HG03558 (cell line): ENCODE data around the gene CFAP73.
"Not testable (repeated sequence)": the region's sequence is repeated elsewhere in the genome, so short reads cannot be mapped to it uniquely, and the experiment has no call there.

Source experiments
- ATAC-seq: cut with Tn5 transposase; IDR thresholded peaks from one replicate; pipeline ENCODE4 v1.9.1; 2021; ENCODE audit warnings: moderate number of reproducible peaks; ENCODE audit not compliant: unreplicated experiment; ENCODE audit errors: extremely low read depth

Gene CFAP73

GRCh38 chr12:113149361-113150150 is at the start of gene CFAP73:
CFAP73 (plus strand) TSS chr12:113149724; CDS start chr12:113149858, 134 bp downstream.
- ATAC-seq = no peak

DNA sequence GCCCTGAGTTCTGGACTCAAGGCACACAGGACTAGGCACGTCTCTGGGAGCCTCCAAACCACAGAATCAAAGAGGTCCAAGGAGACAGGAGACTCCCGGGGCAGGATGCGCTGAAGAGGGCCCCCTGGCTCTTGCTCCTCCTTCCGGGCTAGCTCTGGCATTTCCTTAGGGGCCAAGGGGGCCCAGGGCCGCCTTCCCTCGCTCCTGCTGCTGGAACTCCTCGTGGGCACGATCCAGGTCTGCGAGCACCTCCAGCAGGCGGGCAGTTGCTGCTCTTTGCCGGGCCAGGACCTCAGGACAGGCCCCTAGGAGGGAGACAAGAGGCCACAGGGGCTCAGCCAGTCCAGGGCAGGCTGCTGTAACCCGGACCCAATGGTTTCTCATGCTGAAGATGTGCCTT is 49.8 kb upstream of the CFAP73 start:
- ATAC-seq = no peak

- no peak for ATAC-seq
Measured at GRCh38 chr12:113101751-113102150, 47.8 kb upstream of the CFAP73 start.

DNA sequence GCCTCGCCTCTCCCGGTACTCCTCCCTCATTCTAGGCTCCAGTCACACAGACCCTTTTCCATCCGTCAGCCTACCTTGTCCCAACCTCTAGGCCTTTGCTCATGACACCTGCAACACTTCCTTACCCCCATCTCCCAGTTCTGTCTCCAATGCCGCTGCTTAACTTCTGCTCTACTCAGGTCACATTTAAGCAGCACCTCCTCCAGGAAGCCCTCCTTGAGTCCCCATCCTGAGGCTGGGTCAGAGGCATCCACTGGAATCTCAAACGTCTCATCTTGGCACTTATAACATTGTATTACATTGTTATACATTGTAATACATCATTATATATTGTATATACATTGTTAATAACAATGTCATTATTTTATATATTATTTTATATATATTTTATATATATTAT is 46.7 kb upstream of the CFAP73 start:
- no peak for ATAC-seq

DNA sequence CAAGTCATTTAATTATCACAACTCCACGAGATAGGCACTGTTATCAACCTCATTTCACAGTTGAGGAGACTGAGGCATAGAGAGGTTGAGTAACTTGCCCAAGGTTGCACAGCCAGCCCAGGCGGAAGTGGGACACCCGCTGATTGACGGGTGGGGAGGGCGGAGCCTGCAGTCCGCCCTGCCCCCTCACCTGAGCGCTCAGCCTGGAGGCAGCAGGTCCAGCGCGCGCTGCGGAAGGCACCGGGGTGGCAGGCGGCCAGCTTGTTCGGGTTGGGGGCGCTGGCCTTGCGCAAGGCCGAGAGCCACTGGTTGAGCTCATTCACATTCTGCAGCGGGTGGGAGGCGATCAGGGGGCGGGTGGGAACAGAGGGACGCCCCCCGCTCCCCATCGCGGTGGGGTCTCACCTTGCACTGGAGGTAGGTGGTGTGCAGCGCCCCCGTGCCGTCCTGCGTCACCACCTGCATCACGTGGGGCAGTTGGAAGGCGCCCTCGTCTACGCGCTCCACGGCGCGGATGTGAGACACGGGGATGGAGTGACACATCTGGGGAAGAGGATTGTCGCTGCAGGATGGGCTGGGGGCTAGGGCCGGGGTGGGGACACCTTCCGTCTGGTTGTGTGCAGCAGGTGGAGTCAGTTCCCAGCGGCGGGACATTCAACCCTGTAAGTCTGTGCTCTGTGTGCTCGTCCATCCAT is 45.6 kb upstream of the CFAP73 start:
- ATAC-seq = no peak

GRCh38 chr12:113104953-113105510 is 44.5 kb upstream of the CFAP73 start:
- no peak for ATAC-seq

- no peak for ATAC-seq
Measured at GRCh38 chr12:113105606-113106271, 43.8 kb upstream of the CFAP73 start.

DNA sequence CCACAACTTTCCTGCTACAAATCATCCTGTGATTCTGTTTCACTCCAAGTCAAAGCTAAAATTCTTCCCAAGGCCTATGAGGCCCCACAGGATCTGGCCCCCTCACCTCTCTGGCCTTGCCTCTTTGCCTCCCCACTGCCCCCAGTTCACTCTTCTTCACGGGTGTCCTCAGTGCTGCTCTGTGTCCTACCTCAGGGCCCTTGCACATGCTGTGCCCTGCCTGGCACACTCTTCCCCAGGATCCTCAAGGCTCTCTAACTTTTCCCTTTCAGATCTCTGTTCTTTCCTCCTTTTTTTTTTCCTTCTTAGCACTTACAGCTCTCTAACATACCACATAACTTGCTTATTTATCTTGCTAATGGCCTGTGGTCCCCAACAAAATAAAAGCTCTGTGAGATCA is 43.2 kb upstream of the CFAP73 start:
- ATAC-seq = no peak

- ATAC-seq = no peak
Measured at GRCh38 chr12:113108308-113108707, 41.2 kb upstream of the CFAP73 start.

GRCh38 chr12:113109360-113109759 is 40.2 kb upstream of the CFAP73 start:
- ATAC-seq = no peak

DNA sequence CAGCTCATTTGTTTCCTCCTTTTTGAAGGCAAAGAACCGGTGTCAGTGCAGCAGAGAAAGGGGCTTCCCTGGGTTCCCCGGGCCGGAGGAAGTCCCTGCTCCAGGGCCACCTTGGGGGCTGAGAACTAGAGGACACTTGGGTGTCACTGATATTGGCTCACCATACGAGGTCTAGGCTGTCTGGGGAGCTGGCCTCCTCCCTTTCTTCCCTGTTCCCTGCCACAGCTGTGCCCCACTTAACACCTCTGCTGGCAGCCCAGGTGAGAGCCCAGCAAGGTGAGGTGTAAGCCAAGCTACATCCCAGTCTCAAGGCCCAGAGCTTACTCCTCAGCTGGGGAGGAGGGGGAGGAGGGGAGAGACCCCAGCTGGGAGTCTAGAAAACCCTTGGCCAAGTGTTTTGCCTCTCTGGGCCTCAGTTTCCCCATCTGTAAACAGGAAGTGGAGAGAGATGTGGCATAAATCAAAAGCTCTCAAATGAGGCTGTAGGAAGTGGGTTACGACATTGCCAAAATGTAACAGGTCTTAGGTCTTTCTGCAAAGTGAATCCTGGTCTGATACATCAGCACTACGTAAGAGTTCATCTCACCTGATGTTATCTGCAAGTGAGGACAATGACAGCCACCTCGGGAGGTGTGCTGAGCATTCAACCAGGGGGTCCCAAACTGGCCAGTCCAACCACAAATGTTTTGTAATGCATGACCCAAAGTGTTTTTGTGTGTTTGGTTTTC is 39.5 kb upstream of the CFAP73 start:
- no peak for ATAC-seq

GRCh38 chr12:113111247-113111646 is 38.3 kb upstream of the CFAP73 start:
- ATAC-seq = no peak

GRCh38 chr12:113112043-113112899 is 37.3 kb upstream of the CFAP73 start:
- no peak for ATAC-seq

- ATAC-seq = no peak
Measured at GRCh38 chr12:113113397-113113796, 36.1 kb upstream of the CFAP73 start.

DNA sequence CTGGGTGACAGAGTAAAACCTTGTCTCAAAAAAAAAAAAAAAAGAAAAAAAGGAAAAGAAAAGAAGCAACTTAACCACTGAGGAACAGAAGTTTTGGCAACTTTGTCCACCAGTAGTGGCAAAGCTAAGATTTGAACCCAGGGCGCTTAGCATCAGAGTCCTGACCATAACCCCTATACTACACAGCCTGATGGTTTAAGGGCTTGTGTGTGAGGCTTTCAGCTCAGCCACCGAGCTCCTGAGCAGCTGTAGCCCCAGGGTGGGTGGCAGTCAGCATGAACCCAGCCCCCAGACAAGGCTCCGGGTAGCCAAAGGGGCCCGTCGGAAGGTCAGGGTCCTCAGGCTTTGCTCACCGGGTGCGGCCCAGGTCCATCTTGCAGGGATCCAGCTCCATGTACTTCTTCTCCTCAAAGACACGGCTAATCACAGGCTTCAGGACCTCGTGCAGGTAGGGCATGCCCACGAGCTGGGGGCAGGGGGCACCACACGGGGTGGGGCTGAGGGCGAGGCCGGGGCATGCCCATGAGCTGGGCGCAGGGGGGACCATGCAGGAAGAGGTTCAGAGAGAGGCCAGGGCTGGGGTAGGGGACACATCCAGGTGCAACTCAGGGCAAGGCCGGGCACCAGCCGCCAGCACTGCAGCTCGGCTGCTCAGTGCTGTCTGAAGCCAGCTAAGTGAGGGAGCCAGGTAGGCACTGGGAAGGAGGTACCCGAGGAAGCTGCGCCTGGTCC is 34.9 kb upstream of the CFAP73 start:
- ATAC-seq = no peak

- ATAC-seq = no peak
Measured at GRCh38 chr12:113115455-113116126, 33.9 kb upstream of the CFAP73 start.

DNA sequence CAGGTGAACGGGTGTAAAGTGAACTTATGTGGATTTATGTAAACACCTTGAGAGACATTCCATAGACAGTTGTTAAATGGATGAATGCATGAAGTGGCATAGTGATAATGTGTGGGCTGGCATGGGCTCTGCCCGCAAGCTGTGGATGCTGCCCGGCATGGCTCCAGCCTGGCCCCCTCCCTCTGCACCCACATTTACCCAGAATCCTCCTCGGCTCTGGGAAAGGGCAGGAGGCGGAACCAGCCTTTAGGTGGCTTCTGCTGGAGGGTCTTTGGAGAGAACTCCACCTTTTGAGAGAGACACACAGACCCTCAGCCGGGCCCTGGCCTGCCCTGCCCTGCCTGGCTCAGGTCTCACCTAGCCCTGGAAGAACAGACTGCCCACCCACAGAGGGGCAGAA is 32.6 kb upstream of the CFAP73 start:
- no peak for ATAC-seq

DNA sequence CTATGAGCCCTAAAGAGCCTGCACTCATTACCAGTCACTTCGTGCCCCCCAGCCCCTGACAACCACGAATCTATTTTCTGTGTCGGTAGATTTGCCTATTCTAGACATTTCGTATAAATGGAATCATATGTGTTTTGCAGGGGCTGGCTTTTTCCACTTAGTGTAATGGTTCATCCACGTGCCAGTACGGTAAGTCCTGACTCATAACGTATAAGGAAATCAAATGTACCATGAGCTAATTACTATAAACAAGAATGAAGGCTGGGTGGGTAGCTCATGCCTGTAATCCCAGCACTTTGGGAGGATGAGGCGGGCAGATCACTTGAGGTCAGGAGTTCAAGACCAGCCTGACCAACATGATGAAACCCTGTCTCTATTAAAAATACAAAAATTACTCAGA is 31.8 kb upstream of the CFAP73 start:
- ATAC-seq = not testable (repeated sequence)
